Transverse colon (tissue), 4 donors: ENCODE results near the gene CFAP73.

Source experiments
- CTCF ChIP-seq, 5 experiments: fragments of 200-600 bp in 3 of 5; fragments of 450-650 bp in 2 of 5; sonication (generic) in 3 of 5; IDR thresholded peaks; 1 replicate in 2 of 5; 2 replicates in 3 of 5; pipeline ENCODE4 v1.5.1; 2016 to 2017; ENCODE audit warnings: antibody characterized with exemption in 5 of 5, inconsistent platforms in 3 of 5, mild to moderate bottlenecking in 2 of 5, moderate library complexity in 1 of 5
- EP300 ChIP-seq: sonication (generic); formaldehyde crosslinking; IDR thresholded peaks from one replicate; pipeline ENCODE4 v1.6.1; 2017; ENCODE audit warnings: antibody characterized with exemption, low read depth
- POLR2A ChIP-seq: fragments of 450-650 bp; IDR thresholded peaks from one replicate; pipeline ENCODE4 v1.6.1; 2016; ENCODE audit warnings: antibody characterized with exemption, mild to moderate bottlenecking, moderate library complexity
- POLR2AphosphoS5 ChIP-seq, 3 donors: sonication (generic); formaldehyde crosslinking; IDR thresholded peaks; one replicate each; pipeline ENCODE4 v1.6.1; 2016; ENCODE audit warnings: antibody characterized with exemption in 3 of 3

- TF ChIP-seq POLR2AphosphoS5 (IDR thresholded peaks at IDR 0.05) (no peak), POLR2A (no peak), EP300 (no peak), CTCF (IDR thresholded peaks at IDR 0.05) (no peak)
Observed at GRCh38 chr12:113195598-113195997, 46.1 kb downstream of the CFAP73 start.
